A673 (cell line): ENCODE measurements around the gene METTL21A. TPM values are rescaled to one million over a fixed set of nuclear protein-coding genes. Genes with fewer than 3 reads are reported as not detected.

ENCODE experiments used
- BruUV-seq: library from RNA; stranded (reverse); fragments of 400-500 nt; replicated peaks from 2 replicates; lab custom pipeline; 2021; lab: Mats Ljungman, UMichigan
- CTCF ChIA-PET: fragments of 300-600 bp; sonication (Branson Sonifier 250); formaldehyde crosslinking; loops from one replicate; lab custom pipeline; 2022; ENCODE audit warnings: antibody characterized with exemption; lab: Charles Lee
- POLR2A ChIA-PET: fragments of 300-600 bp; sonication (Branson Sonifier 250); formaldehyde crosslinking; loops from one replicate; lab custom pipeline; 2022; ENCODE audit warnings: antibody characterized with exemption; ENCODE audit not compliant: low non-redundant PET; lab: Charles Lee
- DNase-seq: peaks from one replicate; pipeline ENCODE4 v3.0.0-alpha.2; 2015; ENCODE audit warnings: low spot score
- H3K27ac ChIP-seq: fragments of 200-600 bp; sonication (generic); 2 replicates; pipeline ENCODE4 v1.5.1; 2016; ENCODE audit warnings: mixed run types, low read depth, mild to moderate bottlenecking, mixed read lengths, antibody characterized with exemption, low read length; ENCODE audit not compliant: poor library complexity, severe bottlenecking
- H3K27me3 ChIP-seq: fragments of 200-600 bp; sonication (generic); replicated peaks from 2 replicates; pipeline ENCODE4 v1.6.1; 2017; ENCODE audit warnings: mixed run types, low read depth, mild to moderate bottlenecking, mixed read lengths, antibody characterized with exemption, low read length; ENCODE audit not compliant: insufficient read depth, poor library complexity
- H3K36me3 ChIP-seq: fragments of 200-600 bp; sonication (generic); 2 replicates; pipeline ENCODE4 v1.6.1; 2016; ENCODE audit warnings: mixed run types, mild to moderate bottlenecking, mixed read lengths, antibody characterized with exemption, low read length; ENCODE audit not compliant: insufficient read depth, poor library complexity, severe bottlenecking
- H3K4me1 ChIP-seq: fragments of 200-600 bp; sonication (generic); 2 replicates; pipeline ENCODE4 v1.6.1; 2017; ENCODE audit warnings: mixed run types, mild to moderate bottlenecking, mixed read lengths, antibody characterized with exemption, low read length; ENCODE audit not compliant: insufficient read depth, poor library complexity, severe bottlenecking
- H3K4me3 ChIP-seq: fragments of 200-600 bp; sonication (generic); 2 replicates; pipeline ENCODE4 v1.5.1; 2016; ENCODE audit warnings: low read depth, mixed run types, mild to moderate bottlenecking, mixed read lengths, low read length; ENCODE audit not compliant: poor library complexity, severe bottlenecking
- H3K9me3 ChIP-seq: fragments of 200-600 bp; sonication (generic); 2 replicates; pipeline ENCODE4 v1.6.1; 2016; ENCODE audit warnings: mixed run types, low read depth, mild to moderate bottlenecking, mixed read lengths, antibody characterized with exemption, low read length; ENCODE audit not compliant: poor library complexity, severe bottlenecking
- CTCF ChIP-seq: fragments of 300-800, 200-600 bp; sonication (generic); conservative IDR thresholded peaks from 2 replicates; pipeline ENCODE4 v1.5.1; 2017; ENCODE audit warnings: low read depth, mild to moderate bottlenecking, antibody characterized with exemption, low read length, moderate library complexity, mixed read lengths
- EZH2 ChIP-seq: fragments of 200-600 bp; sonication (generic); IDR thresholded peaks from 2 replicates; pipeline ENCODE4 v1.6.1; 2017; ENCODE audit warnings: borderline replicate concordance, low read depth, mild to moderate bottlenecking, mixed read lengths, antibody characterized with exemption, low read length; ENCODE audit not compliant: poor library complexity, severe bottlenecking
- intact Hi-C: fragments of 100-400 bp; cut with micrococcal nuclease; formaldehyde crosslinking; loops from one replicate; pipeline ENCODE4 v1.10.0; 2022; ENCODE audit not compliant: unreplicated experiment
- total RNA-seq: library from RNA; stranded (reverse); gene quantifications from 2 replicates; pipeline ENCODE4 v1.2.3, GENCODE V29; 2021

Gene METTL21A
- total RNA-seq, 1 experiment from 2014 or later: 40.4 TPM

GRCh38 chr2:207635468-207636200, 10.4 kb upstream of the METTL21A start:
- no peaks in the 10 kb centered on the region for H3K27me3 ChIP-seq
- CTCF ChIA-PET: no interaction called here
- no peaks in the 10 kb centered on the region for H3K36me3 ChIP-seq
- peaks cover 8% of the 10 kb centered on the region for H3K9me3 ChIP-seq
- no peak overlapping the region for H3K27ac ChIP-seq
- no peaks in the 10 kb centered on the region for H3K4me1 ChIP-seq
- no TSS peak for BruUV-seq
- DNase-seq: no peak
- TF ChIP-seq CTCF: no peak
- TF ChIP-seq EZH2: no peak
- intact Hi-C loops: no loop called here
- no peak overlapping the region for H3K4me3 ChIP-seq
- POLR2A ChIA-PET: no interaction called here

DNA sequence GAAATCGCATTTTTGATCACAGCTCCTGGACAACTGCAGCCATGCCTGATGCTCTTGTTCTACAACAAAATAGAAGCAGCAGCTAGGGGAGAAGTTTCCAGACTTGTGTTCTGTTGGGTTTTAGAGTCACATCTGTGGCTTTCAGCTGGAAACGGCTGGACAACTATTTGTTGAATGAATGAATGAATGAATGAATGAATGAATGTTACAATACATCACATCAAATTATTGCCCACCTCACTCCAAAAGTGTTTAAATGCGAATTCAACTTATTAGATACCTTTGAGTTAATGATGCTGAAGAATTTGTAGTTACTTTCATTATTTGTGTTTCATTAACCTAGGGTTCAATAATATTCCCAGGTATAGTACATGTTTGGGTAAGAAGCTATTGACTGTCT, 8.5 kb upstream of the METTL21A start:
- CTCF ChIA-PET: no interaction called here
- no TSS peak for BruUV-seq

More for the DNA sequence above, 8.5 kb upstream of the METTL21A start:
- DNase-seq: no peak
- intact Hi-C loops: no loop called here
- Histone ChIP-seq H3K27me3 (no peaks in the 10 kb centered on the region), H3K36me3 (no peaks in the 10 kb centered on the region), H3K9me3 (no peaks in the 10 kb centered on the region), H3K27ac (no peak overlapping the region), H3K4me1 (no peaks in the 10 kb centered on the region), H3K4me3 (no peak overlapping the region)
- TF ChIP-seq CTCF: no peak
- TF ChIP-seq EZH2: no peak
- POLR2A ChIA-PET: no interaction called here
